ENCODE results near the gene HMOX2. TPM values are rescaled to one million over a fixed set of nuclear protein-coding genes. Genes with fewer than 3 reads are reported as not detected.

The HMOX2 gene
- polyA plus RNA-seq (ENCODE audit: insufficient read length in 4 of 4) = 10 to 100 TPM; 48.9 to 56.0 (median 53.3) TPM

DNA sequence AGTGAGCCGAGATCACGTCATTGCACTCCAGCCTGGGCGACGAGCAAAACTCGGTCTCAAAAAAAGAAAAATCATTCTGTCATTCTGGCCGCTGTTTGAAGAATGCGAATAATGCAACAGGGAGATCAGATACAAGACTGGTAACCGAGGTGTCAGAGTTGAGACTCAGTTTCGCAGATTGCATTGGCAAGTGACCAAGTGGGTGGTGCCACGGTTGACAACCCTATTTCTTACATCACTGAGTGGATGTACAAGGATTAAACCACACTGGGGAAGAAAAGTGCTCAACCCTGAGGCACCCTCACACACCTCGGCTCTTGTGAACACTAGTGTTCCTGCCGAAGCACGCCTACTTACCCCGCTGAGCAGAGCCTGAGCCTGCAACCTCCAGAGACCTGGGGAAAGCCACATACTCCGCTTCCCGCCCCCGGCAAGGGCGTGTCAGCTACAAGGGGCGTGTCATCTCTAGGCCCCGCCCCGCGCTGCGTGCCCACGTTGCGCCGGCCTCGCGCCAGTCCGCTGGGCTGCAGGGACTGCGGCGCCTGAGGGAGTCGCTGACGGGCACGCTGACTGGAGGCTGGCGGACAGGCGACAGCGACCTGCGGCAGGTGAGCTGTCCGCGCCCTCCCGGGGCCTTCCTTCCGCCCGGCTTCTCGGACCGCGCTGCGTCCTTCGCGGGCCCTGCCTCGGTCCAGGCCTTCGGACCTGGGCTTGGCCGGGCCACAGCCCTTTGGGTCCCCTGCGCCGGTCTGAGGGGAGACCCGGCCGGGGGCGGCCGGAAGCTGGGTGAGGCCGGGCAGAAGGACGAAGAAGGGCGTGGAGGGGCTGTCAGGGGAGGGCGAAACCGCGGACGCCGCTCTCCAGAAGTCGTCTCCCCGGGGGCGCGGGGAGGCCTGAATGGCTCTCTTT, at the start of gene HMOX2:
Gene HMOX2, plus strand, starts transcription at position 519 of the 909 bp plus-strand sequence. CDS start 29,127 bp downstream, outside the sequence.
- peak in 3 of 4 donors; percentile 79 to 80 (median 79) for DNase-seq (ENCODE audit: low read depth in 4 of 4, low spot score in 2 of 4)

- no peak for DNase-seq (ENCODE audit: low read depth in 4 of 4, low spot score in 2 of 4)
Observed at GRCh38 chr16:4426722-4427372, 49.4 kb upstream of the HMOX2 start.

GRCh38 chr16:4428500-4428899, 47.7 kb upstream of the HMOX2 start:
- no peak for DNase-seq (ENCODE audit: low read depth in 4 of 4, low spot score in 2 of 4)

GRCh38 chr16:4431023-4431422, 45.2 kb upstream of the HMOX2 start:
- no peak for DNase-seq (ENCODE audit: low read depth in 4 of 4, low spot score in 2 of 4)

DNA sequence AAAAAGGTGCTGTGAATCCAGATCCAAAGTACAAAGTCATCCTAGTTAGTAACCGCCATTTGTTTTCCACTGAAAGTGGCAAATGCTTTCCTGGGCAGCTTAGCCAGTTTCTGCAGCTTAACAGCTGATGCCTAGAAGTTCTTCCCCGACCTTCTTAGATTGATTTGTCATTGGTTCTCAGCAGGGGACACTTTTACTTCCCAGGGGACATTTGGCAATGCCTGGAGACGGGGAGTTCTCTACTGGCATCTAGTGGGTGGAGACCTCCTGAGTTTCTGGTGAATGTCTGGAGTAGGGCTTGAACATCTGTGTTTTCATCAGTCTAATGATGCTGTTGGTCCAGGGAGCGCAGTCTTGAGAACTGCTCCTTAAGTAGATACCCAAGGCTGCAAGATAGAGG, 43.0 kb upstream of the HMOX2 start:
- DNase-seq (ENCODE audit: low read depth in 4 of 4, low spot score in 2 of 4) = no peak

- DNase-seq (ENCODE audit: low read depth in 4 of 4, low spot score in 2 of 4) = no peak
Observed at GRCh38 chr16:4433914-4434787, 42.0 kb upstream of the HMOX2 start.

GRCh38 chr16:4435337-4436067, 40.7 kb upstream of the HMOX2 start:
- DNase-seq (ENCODE audit: low read depth in 4 of 4, low spot score in 2 of 4) = no peak

GRCh38 chr16:4437366-4437765, 38.8 kb upstream of the HMOX2 start:
- no peak for DNase-seq (ENCODE audit: low read depth in 4 of 4, low spot score in 2 of 4)

DNA sequence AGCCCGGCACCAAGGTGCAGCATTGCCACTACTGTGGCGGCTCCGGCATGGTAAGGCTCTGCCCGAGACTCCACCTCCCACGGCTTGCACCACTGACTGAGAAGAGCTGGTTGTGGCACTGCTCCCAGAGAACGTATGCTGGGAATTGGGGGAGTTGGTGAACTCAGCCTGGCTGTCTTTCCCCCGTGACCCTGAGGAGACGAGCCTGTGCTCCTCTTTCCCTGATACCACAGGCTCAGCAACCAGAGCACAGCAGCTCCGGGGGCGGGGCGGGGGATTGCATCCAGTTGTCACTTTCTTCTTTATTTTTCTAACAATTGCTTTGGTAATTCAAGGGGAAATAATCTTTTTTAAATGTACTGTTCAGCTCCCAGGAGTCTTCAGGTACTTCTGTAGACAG, 33.8 kb upstream of the HMOX2 start:
- no peak for DNase-seq (ENCODE audit: low read depth in 4 of 4, low spot score in 2 of 4)

DNA sequence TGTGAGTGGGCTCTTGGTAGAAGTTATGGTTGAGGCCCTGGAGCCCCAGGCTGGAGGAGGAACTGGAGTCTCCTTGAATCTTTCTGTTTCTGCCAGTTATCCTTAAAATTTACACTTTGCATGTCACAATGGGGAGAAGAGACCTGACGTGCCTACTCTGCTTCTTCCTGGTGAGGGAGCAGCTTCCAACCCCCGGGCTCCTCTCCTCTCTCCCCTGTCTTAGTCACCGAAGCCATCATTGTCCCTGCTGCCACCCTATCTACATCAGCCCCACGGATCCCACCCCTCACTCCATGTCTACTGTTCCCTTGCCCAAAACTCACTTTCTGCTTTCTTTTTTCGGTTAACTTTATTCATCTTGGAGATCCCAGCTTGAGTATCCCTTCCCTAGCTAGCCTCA, 32.9 kb upstream of the HMOX2 start:
- no peak for DNase-seq (ENCODE audit: low read depth in 4 of 4, low spot score in 2 of 4)

DNA sequence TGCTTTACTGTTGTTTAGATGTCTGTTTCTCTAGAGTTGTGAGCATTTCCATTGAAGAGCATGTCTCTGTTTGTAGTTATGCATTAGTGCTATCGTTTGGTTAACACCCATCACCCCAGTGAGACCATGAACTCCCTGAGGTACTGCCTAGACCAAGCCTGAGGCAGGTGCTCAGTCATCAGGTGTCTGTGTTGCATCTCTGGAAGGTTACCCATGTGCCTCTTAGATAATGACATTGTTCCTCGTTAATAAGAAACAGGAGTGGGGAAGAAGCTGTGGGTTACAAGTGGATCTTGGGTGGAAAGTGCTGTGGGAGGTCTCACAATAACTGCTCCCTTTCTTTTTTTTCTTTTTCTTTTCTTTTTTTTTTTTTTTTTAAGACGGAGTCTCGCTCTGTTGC, 32.2 kb upstream of the HMOX2 start:
- no peak for DNase-seq (ENCODE audit: low read depth in 4 of 4, low spot score in 2 of 4)

DNA sequence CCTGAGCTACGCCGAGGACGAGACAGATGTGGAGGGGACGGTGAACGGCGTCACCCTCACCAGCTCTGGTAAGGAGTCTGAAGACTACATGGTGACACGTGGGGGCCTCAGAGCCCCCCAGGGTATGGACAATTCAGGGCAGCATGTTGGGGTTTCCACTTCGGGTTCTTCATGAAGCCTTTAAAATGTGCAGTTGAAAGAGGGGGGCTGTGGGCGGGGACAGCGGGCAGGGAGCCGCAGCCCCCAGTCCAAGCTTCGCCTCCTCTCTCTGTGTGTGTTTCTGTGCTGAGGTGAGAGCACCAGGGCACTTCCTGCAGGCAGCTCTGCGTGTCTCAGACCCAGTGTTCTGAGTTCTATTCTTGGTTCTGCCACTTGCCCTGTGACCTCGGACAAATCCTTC, 25.8 kb upstream of the HMOX2 start:
- DNase-seq (ENCODE audit: low read depth in 4 of 4, low spot score in 2 of 4) = no peak

- DNase-seq (ENCODE audit: low read depth in 4 of 4, low spot score in 2 of 4) = no peak
Observed at GRCh38 chr16:4450931-4451519, 25.2 kb upstream of the HMOX2 start.

- no peak for DNase-seq (ENCODE audit: low read depth in 4 of 4, low spot score in 2 of 4)
Observed at GRCh38 chr16:4452674-4453073, 23.5 kb upstream of the HMOX2 start.

GRCh38 chr16:4454623-4455022, 21.6 kb upstream of the HMOX2 start:
- no peak for DNase-seq (ENCODE audit: low read depth in 4 of 4, low spot score in 2 of 4)

GRCh38 chr16:4455081-4455480, 21.1 kb upstream of the HMOX2 start:
- DNase-seq (ENCODE audit: low read depth in 4 of 4, low spot score in 2 of 4) = no peak

- no peak for DNase-seq (ENCODE audit: low read depth in 4 of 4, low spot score in 2 of 4)
Observed at GRCh38 chr16:4455951-4456350, 20.2 kb upstream of the HMOX2 start.

DNA sequence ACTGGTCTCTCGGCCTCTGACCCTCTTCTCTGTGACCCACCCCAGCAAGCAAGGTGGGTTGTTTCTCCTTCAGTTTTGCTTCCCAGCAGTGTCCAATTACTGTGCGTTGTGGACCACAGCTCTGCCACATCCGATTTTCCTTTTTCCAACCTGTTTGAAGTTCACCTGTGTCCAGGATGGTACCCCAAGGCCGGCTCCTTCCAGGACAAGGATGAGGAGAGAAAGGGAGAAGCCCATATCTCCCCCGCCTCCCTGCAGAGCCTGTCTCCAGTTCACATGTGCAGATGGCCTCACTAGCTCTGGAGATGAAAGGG, 15.3 kb upstream of the HMOX2 start:
- DNase-seq (ENCODE audit: low read depth in 4 of 4, low spot score in 2 of 4) = no peak

- no peak for DNase-seq (ENCODE audit: low read depth in 4 of 4, low spot score in 2 of 4)
Observed at GRCh38 chr16:4461250-4462085, 14.7 kb upstream of the HMOX2 start.

Measured in left renal cortex interstitium (tissue), 4 donors.